Measurements from ENCODE around the gene IL17RD.

- no peak for TF ChIP-seq POLR2AphosphoS5 (IDR thresholded peaks at IDR 0.05)
- no peak for TF ChIP-seq CTCF (IDR thresholded peaks at IDR 0.05)
- TF ChIP-seq POLR2A (IDR thresholded peaks at IDR 0.05): no peak
These were observed 6.8 kb downstream of the IL17RD start for GRCh38 chr3:57158325-57158724.
